Activated CD4-positive, alpha-beta T cell treated with anti-CD3 and anti-CD28 coated beads, Interleukin-2, amount 50 U/mL, for 4 hours (primary cell): ENCODE data around the gene TEX264.
"Not testable (repeated sequence)": the region's sequence is repeated elsewhere in the genome, so short reads cannot be mapped to it uniquely, and the experiment has no call there.

Experiments used
- DNase-seq, 2 experiments: peaks; one replicate each; pipeline ENCODE4 v3.0.0-alpha.2; 2020

Gene TEX264, protein sequence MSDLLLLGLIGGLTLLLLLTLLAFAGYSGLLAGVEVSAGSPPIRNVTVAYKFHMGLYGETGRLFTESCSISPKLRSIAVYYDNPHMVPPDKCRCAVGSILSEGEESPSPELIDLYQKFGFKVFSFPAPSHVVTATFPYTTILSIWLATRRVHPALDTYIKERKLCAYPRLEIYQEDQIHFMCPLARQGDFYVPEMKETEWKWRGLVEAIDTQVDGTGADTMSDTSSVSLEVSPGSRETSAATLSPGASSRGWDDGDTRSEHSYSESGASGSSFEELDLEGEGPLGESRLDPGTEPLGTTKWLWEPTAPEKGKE

DNA sequence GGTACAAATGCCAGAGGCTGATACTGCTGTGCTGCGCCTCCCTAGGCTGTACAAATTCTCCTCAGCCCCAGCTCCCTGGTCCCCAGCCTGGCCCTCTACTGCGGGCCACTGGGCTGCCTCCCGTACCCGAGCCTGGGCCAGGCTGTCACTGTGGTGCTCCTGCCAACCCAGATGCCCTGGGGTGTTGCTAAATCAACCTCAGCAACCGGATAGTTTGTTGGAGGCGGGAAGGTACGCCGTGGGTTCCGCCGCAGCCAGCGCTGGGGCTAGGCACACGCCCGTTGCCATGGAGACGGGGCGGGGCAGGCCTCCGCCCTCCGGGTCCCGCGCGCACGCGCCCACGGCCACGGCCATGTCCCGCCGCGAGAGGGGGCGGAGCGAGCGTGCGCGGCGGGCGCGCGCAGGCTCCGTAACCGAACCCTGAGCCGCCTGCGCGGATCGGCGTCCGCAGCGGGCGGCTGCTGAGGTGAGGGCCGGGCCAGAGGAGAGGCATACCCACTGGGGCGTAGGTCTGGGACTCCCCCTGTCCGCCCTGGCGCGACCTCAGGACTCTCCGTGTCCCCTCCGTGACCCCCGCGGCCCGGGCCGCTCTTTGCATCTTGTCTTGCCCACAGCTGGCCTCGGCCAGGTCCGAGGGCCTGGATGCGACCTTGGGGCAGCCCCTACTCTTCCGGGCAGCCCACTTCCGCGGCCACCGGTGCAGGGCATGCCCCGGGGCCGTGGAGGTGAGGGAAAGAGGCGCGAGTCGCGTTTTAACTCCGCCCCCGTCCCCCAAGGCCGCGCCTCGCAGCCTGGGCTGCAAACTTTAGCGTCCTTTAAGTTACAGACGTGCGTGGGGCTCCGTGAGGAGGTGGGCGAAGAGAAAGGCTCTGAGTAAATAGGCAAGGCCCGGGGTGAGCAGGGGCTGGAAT is at the start of gene TEX264:
TSS of gene TEX264 (plus strand) at position 430 of the 911 bp plus-strand sequence. CDS start 3,053 bp downstream, outside the sequence.
- peak; percentile 88 to 91 for DNase-seq

DNA sequence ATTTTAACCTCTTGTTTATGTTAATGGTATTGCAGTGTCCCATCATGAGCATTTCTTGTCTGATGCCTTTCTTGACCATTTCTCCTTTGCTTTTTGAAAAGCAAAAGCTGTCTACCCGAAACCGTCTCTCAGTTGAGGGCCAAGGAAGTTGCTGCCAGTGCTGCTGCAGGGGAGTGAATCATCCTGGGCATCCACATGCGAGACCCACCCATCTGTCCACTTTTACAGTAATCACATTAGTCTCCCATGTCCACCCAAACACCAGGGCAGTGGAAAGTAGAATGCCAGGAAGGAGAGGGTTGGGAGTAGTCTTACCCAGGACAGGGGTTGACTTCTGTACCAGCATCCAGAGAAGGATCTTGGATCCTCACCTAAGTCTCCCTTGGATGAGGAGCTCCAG is 48.6 kb upstream of the TEX264 start:
- DNase-seq = no peak

DNA sequence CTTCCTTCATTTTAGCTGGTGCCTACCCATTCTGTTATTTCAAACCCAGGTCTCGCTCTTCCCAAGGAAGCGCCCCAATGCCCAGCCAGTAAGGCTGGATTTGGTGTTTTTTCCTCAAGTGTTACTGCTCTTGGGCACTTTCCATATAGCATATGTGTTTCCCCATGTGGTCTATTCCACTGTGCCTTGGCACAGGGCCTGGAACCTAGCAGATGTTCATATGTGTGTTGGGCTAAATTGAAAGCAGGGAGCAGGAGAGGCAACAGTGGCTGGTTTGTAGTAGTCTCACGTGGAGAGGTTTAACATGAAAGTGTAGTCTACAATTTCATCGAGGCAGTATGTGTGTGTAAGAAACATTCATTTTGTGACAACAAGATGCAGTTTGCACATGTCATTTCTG is 48.2 kb upstream of the TEX264 start:
- no peak for DNase-seq

DNA sequence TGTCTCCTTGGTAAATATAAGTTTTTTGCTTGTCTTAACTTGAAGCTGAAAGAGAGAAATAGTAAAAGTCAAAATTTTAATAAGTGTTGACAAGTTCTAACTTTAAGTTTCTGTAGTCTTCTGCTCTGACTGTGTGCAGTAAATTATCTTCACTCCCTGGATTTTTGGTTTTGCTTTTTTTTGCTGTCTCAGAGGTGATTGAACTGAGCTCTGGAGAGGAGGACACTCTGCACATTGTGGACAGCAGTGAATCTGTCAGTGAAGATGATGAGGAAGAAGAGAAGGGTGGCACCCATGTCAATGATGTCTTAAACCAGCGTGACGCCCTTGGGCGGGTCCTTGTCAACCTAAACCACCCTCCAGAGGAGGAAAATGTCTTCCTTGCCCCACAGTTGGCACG is 40.5 kb upstream of the TEX264 start:
- DNase-seq = no peak

DNA sequence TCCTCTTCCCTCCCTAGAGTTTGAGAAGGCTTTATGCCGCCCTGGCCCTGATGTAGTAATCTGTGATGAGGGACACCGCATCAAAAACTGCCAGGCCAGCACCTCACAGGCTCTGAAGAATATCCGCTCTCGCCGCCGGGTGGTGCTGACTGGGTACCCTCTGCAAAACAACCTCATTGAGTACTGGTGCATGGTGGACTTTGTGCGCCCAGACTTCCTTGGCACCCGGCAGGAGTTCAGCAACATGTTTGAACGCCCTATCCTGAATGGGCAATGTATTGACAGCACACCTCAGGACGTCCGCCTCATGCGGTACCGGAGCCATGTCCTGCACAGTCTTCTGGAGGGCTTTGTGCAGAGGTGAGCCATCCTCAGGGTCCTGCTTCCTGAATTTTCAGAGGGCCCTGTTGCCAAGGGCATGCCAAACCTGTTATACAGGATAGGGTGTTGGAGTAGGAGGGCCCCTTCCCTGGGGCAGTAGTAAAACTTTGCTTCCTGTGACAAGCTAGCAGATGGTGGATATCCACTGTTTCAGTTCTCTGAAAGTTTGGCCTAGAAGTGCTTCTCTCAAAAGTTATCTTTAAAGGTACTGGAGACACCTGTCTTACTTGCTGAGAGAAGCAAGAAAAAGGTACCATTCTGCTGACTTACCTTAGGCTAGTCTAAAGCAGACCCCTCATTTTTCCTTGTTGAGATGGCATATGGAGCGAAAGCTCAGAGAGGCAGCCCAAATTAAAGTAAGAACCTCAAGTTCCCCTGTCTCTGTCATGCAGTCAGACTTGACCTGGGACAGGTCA is 33.7 kb upstream of the TEX264 start:
- DNase-seq = no peak

DNA sequence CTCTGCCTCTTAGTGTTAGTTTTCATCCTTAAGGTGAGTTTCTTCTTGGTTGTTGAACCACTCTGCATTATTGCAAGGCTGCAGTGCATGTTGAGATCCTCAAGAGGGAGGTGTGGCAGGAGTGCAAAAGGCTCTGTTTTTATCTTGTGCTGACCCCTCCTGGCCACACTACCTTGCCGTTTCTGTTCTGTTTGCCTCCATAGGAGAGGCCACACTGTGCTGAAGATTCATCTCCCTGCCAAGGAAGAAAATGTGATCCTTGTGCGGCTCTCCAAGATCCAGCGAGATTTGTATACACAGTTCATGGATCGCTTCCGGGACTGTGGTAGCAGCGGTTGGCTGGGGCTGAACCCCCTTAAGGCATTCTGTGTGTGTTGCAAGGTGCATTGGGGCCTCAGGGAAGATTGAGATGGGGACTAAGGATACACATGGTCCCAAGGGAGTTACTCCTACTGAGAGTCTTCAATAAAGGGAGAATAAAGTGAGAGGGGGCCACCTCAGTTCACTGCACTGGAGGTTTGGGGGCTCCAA is 33.0 kb upstream of the TEX264 start:
- no peak for DNase-seq

DNA sequence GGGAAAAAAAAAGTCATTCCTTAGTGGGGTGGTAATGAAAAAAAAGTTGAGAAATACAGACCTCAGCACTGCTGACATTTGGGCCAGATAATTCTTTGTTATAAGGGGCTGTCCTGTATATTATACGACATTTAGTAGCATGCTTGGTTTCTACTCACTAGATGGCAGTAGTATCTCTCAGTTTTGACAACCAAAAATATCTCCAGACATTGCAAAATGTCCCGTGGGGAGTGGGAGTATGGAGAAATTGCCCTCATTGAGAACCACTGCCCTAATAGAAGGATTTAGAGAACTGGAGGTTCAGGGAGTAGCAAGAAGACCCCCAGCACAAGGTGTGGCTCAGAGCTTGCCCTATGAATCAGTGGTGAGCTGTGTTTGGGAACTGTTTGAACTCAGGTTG is 28.6 kb upstream of the TEX264 start:
- DNase-seq = no peak

DNA sequence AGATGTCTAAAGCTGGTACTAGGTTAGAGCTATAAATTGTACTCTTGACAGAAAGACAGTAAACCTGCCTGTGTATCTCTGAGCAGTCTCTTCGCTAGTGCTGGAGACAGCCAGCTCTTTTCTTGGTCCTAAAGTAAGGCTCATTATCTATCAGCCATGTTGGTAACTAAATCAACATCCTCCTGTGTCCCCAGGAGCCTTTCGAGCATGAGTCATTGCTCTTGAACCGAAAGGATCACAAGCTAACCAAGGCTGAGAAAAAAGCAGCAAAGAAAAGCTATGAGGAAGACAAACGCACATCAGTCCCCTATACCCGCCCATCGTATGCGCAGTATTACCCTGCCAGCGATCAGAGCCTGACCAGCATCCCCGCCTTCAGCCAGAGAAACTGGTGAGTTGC is 25.0 kb upstream of the TEX264 start:
- no peak for DNase-seq

DNA sequence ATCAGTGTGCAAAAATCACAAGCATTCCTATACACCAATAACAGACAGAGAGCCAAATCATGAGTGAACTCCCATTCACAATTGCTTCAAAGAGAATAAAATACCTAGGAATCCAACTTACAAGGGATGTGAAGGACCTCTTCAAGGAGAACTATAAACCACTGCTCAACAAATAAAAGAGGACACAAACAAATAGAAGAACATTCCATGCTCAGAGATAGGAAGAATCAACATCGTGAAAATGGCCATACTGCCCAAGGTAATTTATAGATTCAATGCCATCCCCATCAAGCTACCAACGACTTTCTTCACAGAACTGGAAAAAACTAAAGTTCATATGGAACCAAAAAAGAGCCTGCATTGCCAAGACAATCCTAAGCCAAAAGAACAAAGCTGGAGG is 18.9 kb upstream of the TEX264 start:
- not testable (repeated sequence) for DNase-seq

DNA sequence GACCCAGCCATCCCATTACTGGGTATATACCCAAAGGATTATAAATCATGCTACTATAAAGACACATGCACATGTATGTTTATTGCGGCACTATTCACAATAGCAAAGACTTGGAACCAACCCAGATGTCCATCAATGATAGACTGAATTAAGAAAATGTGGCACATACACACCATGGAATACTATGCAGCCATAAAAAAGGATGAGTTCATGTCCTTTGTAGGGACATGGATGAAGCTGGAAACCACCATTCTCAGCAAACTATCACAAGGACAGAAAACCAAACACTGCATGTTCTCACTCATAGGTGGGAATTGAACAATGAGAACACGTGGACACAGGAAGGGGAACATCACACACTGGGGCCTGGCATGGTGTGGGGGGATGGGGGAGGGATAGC is 17.6 kb upstream of the TEX264 start:
- not testable (repeated sequence) for DNase-seq

DNA sequence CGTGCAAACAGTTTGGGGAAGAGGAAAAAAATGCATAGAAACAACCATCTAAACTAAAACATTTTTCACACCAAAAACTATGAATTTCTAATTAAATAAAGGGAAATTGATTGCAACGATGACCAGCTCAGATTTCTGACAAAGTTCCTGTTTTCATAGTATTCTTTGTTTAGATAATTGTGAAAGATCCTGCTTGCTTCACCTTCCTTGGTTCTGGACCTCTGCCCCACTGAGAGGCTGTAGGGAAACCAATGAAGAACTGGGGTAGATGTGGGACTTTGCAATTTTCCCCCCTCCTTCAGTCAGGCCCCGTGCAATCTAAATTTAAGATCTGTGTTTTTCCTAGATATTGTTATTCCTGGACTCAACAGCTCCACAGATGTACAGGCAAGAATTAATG is 13.8 kb upstream of the TEX264 start:
- DNase-seq = no peak

DNA sequence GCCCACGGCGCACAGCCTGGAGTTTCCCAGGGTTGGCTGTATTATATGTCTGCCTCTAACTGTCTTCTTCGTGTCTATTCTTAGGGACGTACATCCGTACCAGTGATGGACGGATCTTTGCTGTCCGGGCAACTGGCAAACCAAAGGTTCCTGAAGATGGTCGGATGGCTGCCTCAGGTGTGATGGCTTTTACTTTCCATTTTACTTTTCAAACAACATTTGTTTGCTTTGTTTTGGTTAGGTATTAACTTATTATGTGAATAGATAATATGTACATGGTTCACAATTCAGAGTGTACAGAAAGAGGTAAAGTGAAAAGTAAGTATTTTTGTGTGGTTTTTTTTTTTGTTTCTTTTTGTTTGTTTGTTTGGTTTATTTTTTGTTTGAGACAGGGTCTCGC is 11.1 kb upstream of the TEX264 start:
- no peak for DNase-seq

DNA sequence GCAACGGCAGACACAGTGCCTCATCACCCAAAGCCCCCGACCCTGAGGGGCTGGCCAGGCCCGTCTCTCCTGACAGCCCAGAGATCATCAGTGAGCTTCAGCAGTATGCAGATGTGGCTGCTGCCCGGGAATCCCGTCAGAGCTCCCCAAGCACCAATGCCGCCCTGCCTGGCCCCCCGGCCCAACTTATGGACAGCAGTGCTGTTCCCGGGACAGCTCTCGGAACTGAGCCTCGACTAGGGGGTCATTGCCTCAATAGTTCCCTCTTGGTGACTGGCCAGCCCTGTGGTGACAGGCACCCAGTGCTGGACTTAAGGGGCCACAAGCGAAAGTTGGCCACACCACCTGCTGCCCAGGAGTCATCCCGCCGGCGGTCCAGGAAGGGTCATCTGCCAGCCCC is 8.6 kb upstream of the TEX264 start:
- DNase-seq = no peak

DNA sequence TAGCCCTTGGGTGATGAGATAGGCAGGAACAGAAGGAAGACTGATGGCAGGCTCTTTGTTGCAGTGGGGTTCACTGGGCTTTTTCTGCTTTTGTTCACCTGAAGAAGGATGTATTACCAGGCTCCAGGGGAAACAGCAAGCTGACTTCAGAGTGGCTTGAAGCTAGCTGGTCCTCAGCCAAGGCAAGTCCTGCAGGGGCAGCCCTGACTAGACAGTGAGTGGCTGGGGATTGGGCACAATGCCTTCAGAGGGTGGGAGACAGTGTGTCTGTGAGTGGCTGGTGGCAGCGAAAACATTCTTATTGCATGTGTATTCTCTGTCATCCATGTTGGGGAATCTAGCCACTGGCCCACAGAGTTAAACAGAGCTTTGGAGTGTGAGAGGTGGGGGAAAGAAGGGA is 2.3 kb upstream of the TEX264 start:
- DNase-seq = no peak

DNA sequence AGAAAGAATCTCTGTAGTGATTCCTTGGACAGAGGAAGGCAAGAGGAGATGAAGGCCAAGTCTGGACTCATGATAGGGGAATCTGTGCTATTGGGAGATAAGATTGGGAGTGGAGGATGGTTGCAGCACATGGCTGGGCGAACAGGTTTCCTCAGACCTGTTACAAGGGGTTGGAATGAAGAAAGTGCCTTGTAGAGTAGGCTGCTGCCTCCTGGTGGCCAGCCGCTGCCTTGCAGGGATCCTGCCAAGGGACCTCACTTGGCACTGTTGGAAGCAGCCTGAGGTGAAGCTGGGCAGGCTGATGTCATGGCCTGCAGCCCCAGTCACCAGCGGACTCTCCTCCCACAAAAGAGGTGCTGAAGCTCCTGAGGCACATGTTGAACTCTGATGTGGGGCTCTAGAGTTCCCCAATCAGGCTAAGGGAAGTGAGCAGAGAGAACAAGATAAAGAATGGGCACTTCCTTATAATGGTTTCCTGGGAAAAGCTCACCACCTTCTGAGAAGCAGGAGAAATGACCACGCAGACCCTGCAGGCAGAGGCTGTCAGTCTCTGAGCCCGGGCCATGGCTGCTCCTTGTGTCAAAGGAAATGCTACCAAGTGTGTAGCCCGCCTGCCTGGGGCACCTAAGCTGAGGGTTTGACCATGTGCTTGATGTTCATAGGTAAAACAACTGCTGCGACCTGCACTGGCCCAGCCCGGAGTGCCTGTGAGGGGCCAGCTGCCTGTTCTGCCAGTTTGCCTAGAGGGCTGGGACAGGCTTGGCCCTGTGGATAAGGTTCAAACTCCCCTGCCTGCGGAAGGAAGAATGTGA is 1.6 kb upstream of the TEX264 start:
- peak; percentile 78 to 79 for DNase-seq

DNA sequence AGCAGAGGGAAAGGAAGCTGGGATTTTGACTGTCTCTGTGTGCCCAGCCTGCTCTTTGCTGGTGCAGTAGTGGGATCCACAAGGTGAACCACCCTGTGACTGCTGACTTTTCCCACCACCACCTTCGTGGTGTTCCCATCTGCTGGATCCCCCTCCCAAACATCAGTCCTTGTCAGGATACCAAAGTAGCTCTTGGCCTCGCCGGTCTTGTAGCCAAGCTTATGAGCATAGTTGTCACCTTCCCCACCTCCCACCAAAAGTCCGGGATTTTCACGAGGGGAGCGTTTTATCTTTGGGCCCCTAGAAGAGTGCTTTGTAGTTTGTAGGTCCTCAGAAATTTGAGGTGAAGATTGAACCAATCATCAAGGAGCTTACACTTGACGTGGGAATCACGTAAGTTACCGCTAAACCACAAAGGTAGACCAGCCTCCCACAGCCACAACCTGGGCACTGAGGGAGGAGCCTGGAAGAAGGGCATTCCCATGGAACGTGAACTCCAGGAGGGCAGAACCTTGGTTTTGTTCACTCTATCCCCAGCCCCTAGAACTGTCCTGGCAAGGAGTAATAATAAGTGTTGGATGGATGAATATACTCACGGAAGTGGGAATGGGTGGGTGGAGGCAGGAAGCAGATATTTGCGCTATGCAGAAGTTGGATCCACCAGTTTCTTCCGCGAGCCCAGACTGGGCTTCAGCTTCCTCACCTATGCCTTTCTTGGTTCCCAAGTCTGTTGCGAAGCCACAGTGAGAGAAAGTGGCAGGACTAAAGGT is 814 bp upstream of the TEX264 start:
- DNase-seq = no peak

DNA sequence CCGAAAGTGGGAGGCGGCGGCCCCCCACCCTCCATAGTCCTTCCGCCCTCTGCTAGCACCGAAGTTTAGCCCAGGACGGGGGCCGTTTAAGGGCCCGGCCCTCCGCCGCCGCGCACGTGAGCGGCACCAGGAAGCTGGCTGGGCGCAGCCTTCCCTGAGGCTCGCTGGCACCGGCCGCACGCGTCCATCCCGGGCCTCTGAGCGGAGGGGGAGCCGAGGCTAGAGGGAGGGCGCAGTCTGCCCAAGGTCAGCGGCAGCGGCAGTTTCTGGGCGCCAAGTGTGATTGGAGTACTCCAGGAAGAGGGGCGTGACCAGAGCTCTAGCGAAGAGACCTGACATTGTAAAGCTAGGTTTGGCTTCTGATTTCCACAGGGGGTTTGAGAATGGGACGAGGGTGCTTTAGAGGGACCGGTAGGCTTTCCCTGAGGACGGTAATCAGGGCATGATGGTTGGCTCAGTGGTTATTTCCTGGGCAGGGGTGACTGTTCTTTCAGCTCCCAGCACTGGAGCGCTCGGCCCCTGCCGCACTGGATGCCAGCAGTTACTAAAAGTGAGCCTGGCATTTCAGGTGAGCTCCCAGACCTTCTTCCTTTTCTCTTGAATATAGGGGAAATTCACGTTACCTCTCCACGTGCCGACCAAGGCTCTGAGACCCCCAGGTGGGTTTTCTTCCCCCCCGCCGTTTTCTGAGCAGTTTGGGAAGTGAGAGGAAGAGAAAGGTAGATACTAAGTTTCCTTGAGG is 853 bp downstream of the TEX264 start:
- peak; percentile 40 to 41 for DNase-seq

DNA sequence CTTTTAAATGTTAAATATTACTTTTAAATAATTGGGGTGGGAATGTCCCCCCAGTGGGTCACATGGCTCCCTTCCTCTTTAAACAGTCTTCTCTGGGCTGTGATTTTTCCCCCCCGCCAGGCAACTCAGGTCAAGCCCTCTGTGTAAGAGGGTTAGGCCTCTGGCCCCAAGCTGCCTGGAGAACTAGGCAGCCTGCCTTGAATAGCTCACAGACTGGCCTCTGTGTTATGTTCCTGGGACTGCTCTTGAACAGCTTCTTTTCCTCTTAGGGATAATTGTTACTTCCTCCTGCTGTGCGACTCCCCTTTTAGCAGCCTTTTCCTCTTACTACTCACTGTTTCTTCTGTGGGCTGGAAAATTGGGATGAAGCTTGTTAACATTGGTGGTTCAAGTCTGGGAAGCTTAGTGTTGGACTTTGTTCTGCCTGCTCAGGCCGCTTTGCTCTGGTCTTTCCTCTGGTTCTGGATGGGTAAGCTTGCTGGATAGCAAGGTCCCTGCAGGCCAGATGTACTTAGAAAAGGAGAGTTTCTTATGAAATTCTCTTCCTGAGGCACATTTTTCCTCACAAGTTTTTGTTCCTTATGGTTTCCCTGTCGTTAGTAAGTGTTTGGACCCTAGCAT is 2.2 kb downstream of the TEX264 start:
- DNase-seq = no peak

DNA sequence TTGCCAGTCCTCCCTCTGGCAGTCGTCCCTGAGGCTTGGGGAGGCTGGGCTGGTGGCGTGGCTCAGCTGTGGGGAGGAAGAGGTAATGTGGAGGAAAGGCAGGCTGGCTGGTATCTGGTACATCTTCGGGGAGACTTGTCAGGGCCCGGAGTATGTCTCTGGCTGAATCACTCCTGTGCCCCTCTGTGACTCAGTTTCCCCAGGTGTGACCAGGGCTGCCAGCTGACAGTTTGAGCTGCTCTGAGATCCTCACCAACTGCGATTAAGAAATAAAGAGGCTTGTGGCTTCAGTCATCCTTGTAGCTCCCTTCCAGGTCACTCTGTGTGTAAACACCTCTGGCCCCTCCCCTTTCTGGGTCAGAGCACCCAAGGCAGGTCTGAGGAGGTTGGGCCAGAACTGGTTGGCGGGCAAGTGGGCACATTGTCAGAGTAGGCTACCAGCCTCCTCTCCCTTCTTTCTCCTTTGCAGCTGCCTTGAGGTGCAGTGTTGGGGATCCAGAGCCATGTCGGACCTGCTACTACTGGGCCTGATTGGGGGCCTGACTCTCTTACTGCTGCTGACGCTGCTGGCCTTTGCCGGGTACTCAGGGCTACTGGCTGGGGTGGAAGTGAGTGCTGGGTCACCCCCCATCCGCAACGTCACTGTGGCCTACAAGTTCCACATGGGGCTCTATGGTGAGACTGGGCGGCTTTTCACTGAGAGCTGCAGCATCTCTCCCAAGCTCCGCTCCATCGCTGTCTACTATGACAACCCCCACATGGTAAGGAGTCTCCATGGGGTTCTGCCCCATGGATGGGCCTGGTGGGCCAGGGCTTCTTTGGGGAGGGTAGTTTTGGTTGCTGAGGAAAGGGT is 3.0 kb downstream of the TEX264 start:
- no peak for DNase-seq
